Mesendoderm (in vitro differentiated cells): ENCODE data around the gene SMCP.

Experiments
- DNase-seq: peaks from one replicate; pipeline ENCODE4 v3.0.0; 2013
- H2AK5ac ChIP-seq: 2 replicates; pipeline ENCODE4 v1.6.1; 2013; ENCODE audit warnings: low read length, inconsistent platforms
- H2BK120ac ChIP-seq: 2 replicates; pipeline ENCODE4 v1.6.1; 2013; ENCODE audit warnings: low read depth, mild to moderate bottlenecking, low read length, moderate library complexity, mixed read lengths
- H2BK15ac ChIP-seq: replicated peaks from 2 replicates; pipeline ENCODE4 v1.6.1; 2013; ENCODE audit warnings: low read depth, mild to moderate bottlenecking, moderate library complexity
- H2BK5ac ChIP-seq: 2 replicates; pipeline ENCODE4 v1.6.1; 2013; ENCODE audit warnings: low read length, inconsistent platforms
- H3K18ac ChIP-seq: 2 replicates; pipeline ENCODE4 v1.6.1; 2013; ENCODE audit warnings: mild to moderate bottlenecking, low read length, mixed read lengths
- H3K23ac ChIP-seq: one replicate; pipeline ENCODE4 v1.6.1; 2013; ENCODE audit warnings: low read length
- H3K27ac ChIP-seq: 2 replicates; pipeline ENCODE4 v1.5.1; 2013; ENCODE audit warnings: low read depth, mild to moderate bottlenecking, inconsistent platforms, low read length, moderate library complexity
- H3K27me3 ChIP-seq: 2 replicates; pipeline ENCODE4 v1.6.1; 2013; ENCODE audit warnings: low read length, control low read depth, mild to moderate bottlenecking, inconsistent platforms; ENCODE audit not compliant: insufficient read depth, poor library complexity
- H3K36me3 ChIP-seq: 2 replicates; pipeline ENCODE4 v1.6.1; 2013; ENCODE audit warnings: low read length, inconsistent platforms; ENCODE audit not compliant: control insufficient read depth, insufficient read depth
- H3K4ac ChIP-seq: one replicate; pipeline ENCODE4 v1.6.1; 2013; ENCODE audit warnings: low read depth, mild to moderate bottlenecking, low read length, moderate library complexity
- H3K4me1 ChIP-seq: 2 replicates; pipeline ENCODE4 v1.6.1; 2013; ENCODE audit warnings: low read depth, low read length, inconsistent platforms; ENCODE audit not compliant: control insufficient read depth
- H3K4me2 ChIP-seq: 2 replicates; pipeline ENCODE4 v1.6.1; 2013; ENCODE audit warnings: low read length
- H3K4me3 ChIP-seq: 2 replicates; pipeline ENCODE4 v1.5.1; 2013; ENCODE audit warnings: mild to moderate bottlenecking, low read length
- H3K56ac ChIP-seq: one replicate; pipeline ENCODE4 v1.6.1; 2013; ENCODE audit warnings: low read length
- H3K79me1 ChIP-seq: 2 replicates; pipeline ENCODE4 v1.6.1; 2013; ENCODE audit warnings: low read length, inconsistent platforms
- H3K79me2 ChIP-seq: 2 replicates; pipeline ENCODE4 v1.6.1; 2013; ENCODE audit warnings: mild to moderate bottlenecking, low read length; ENCODE audit not compliant: control insufficient read depth, insufficient read depth
- H3K9ac ChIP-seq: 2 replicates; pipeline ENCODE4 v1.6.1; 2013; ENCODE audit warnings: low read length, inconsistent platforms
- H4K5ac ChIP-seq: one replicate; pipeline ENCODE4 v1.6.1; 2013; ENCODE audit warnings: low read length
- H4K8ac ChIP-seq: one replicate; pipeline ENCODE4 v1.6.1; 2013; ENCODE audit warnings: low read depth, mild to moderate bottlenecking, control low read depth, low read length, moderate library complexity
- WGBS: extraction: QIAGEN DNeasy Blood & Tissue Kit; methylation state at CpG from one replicate; pipeline ENCODE4 v1.1.7; 2013; ENCODE audit warnings: low lambda C conversion rate, missing lambda C conversion rate; ENCODE audit not compliant: insufficient coverage; ENCODE audit errors: extremely low coverage; 5-methylcytosine and 5-hydroxymethylcytosine counted together

The SMCP gene

DNA sequence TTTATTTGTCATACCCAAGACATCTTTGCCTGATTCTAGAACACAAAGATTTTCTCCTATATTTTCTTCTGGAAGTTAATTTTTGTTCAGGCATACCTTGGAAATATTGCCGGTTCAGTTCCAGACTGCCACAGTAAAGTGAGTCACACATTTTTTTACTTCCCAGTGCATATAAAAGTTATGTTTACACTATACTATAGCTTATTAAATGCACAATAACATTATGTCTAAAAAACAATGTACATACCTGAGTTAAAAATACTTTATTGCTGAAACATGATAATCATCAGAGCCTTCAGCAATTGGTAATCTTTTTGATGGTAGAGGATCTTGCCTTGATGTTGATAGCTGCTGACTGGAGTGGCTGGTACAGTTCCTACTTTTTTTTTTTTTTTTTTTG is 10.0 kb downstream of the SMCP start:
- no peak for DNase-seq
- H3K4me2 ChIP-seq, result no peak overlapping the region

DNA sequence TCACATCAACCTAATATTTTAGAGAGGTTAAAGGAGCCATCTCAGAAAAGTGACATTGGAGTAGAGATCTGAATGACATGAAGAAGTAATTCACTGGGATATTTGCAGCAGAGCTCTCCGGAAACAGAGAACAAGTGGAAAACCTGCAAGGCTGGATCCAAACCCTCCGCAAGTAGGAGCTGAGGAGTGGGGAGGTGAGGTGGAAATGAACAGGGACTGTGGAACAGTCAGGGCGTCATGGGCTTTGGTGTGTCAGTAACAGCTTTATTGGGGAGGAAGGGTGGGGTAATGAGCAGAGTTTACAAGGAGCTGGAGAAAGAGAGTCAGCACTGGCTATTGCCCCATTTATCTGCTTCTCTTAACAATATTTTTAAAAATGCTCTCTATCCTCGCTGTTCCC is 20.9 kb downstream of the SMCP start:
- Histone ChIP-seq H4K8ac (no peak overlapping the region), H3K56ac (no peak overlapping the region), H2BK5ac (no peak overlapping the region), H3K4me1 (no peaks in the 10 kb centered on the region), H3K36me3 (no peaks in the 10 kb centered on the region), H3K18ac (no peak overlapping the region), H2AK5ac (no peak overlapping the region), H3K4me3 (no peak overlapping the region), H4K5ac (no peak overlapping the region), H3K9ac (no peak overlapping the region), H3K4ac (no peak overlapping the region), H3K23ac (no peak overlapping the region), H3K79me1 (no peaks in the 10 kb centered on the region), H3K4me2 (no peak overlapping the region), H3K79me2 (no peaks in the 10 kb centered on the region), H3K27me3 (no peaks in the 10 kb centered on the region), H2BK120ac (no peak overlapping the region), H3K27ac (no peak overlapping the region), H2BK15ac (no peak overlapping the region)
- no CpG with 5 or more reads among the region's 4 CpGs for WGBS
- DNase-seq, result no peak

More for the DNA sequence above, 10.0 kb downstream of the SMCP start:
- no peak overlapping the region for H4K8ac ChIP-seq
- H3K4ac ChIP-seq, result no peak overlapping the region
- no peak overlapping the region for H3K27ac ChIP-seq
- H3K4me1 ChIP-seq, result no peaks in the 10 kb centered on the region
- H3K79me1 ChIP-seq, result no peaks in the 10 kb centered on the region
- no peaks in the 10 kb centered on the region for H3K79me2 ChIP-seq
- H4K5ac ChIP-seq, result no peak overlapping the region
- no CpG with 5 or more reads among the region's 1 CpG for WGBS
- H2BK120ac ChIP-seq, result no peak overlapping the region
- H2AK5ac ChIP-seq, result no peak overlapping the region
- no peaks in the 10 kb centered on the region for H3K27me3 ChIP-seq
- no peak overlapping the region for H2BK5ac ChIP-seq
- H3K9ac ChIP-seq, result no peak overlapping the region
- H3K36me3 ChIP-seq, result no peaks in the 10 kb centered on the region
- no peak overlapping the region for H3K56ac ChIP-seq
- H3K18ac ChIP-seq, result no peak overlapping the region
- no peak overlapping the region for H3K4me3 ChIP-seq
- no peak overlapping the region for H2BK15ac ChIP-seq
- H3K23ac ChIP-seq, result no peak overlapping the region

DNA sequence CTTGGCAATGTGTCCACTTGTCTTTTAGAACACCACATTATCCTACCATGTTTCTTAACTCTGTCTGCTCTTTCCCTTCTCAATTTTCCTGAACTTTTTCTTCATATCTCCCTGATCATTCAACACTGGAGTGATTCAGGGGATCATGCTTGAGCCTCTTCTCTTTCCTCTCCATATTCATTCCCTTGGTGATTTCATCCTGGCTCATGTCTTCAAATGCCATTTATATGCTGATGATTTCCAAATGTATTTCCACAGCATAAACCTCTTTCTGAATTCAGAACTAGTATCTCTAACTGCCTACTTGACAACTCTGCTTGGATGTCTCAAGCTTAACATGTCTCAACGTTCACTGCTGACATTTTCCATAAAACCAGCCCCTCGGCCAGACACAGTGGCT is 21.8 kb downstream of the SMCP start:
- Histone ChIP-seq H3K4me3 (no peak overlapping the region), H4K8ac (no peak overlapping the region), H3K79me1 (no peaks in the 10 kb centered on the region), H3K56ac (no peak overlapping the region), H2BK5ac (no peak overlapping the region), H3K4ac (no peak overlapping the region), H2AK5ac (no peak overlapping the region), H2BK120ac (no peak overlapping the region), H3K27ac (no peak overlapping the region), H3K9ac (no peak overlapping the region), H3K4me2 (no peak overlapping the region), H3K23ac (no peak overlapping the region), H3K27me3 (no peaks in the 10 kb centered on the region), H4K5ac (no peak overlapping the region), H3K79me2 (no peaks in the 10 kb centered on the region), H3K36me3 (no peaks in the 10 kb centered on the region), H2BK15ac (no peak overlapping the region), H3K4me1 (no peaks in the 10 kb centered on the region), H3K18ac (no peak overlapping the region)
- WGBS, result no CpG with 5 or more reads among the region's 2 CpGs
- no peak for DNase-seq

DNA sequence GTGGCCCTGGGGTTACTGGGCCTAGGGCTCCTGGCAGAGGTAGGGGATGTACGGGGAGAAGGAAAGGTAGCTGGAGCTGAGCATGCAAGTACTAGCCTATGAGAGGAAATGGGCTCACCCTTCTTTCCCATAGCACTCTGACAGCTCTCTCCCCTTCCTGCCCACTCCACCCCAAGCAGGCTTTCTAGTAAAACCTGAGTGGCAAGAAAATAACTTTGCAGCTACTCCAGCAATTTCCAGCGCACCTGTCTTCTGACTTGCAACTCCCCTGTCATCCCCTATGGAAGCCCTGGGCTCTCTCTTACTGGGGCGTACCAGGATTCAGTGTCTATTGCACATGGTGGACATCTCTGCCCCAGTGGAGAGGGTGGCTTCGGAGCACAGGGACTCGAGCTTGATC is 23.5 kb downstream of the SMCP start:
- DNase-seq, result no peak
- no peak overlapping the region for H3K23ac ChIP-seq
- H2BK15ac ChIP-seq, result no peak overlapping the region
- no peaks in the 10 kb centered on the region for H3K4me1 ChIP-seq
- no peaks in the 10 kb centered on the region for H3K79me1 ChIP-seq
- WGBS, result no CpG with 5 or more reads among the region's 5 CpGs
- no peak overlapping the region for H2BK120ac ChIP-seq
- no peak overlapping the region for H3K4me3 ChIP-seq
- H3K4ac ChIP-seq, result no peak overlapping the region
- no peak overlapping the region for H4K5ac ChIP-seq
- no peak overlapping the region for H3K56ac ChIP-seq
- no peak overlapping the region for H3K27ac ChIP-seq
- H3K36me3 ChIP-seq, result no peaks in the 10 kb centered on the region
- H3K18ac ChIP-seq, result no peak overlapping the region
- no peak overlapping the region for H3K9ac ChIP-seq
- H3K4me2 ChIP-seq, result no peak overlapping the region
- no peak overlapping the region for H4K8ac ChIP-seq
- no peaks in the 10 kb centered on the region for H3K79me2 ChIP-seq
- no peak overlapping the region for H2AK5ac ChIP-seq
- H3K27me3 ChIP-seq, result no peaks in the 10 kb centered on the region
- H2BK5ac ChIP-seq, result no peak overlapping the region

DNA sequence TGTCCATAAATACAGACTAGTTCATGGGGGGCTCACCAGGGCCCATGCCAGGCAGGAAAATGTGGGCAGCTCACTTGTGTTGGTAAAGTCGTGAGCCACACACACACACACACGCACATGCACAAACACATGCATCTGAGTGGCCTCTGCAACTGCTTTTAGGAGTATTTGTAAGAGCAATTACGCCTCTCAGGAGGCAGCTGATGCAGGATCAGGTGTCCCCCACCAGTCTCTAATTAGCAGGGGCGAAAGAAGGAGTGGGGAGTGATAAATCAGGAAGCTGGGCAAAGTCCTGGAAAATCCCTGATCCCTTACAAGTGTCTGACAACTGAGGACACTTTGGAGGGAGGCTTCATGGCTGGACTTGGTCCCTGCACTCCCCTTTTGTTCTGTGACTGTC is 24.5 kb downstream of the SMCP start:
- H3K18ac ChIP-seq, result no peak overlapping the region
- no peak overlapping the region for H2AK5ac ChIP-seq
- no peak overlapping the region for H3K4me2 ChIP-seq
- H4K5ac ChIP-seq, result no peak overlapping the region
- H2BK15ac ChIP-seq, result no peak overlapping the region
- no peaks in the 10 kb centered on the region for H3K79me2 ChIP-seq
- H3K36me3 ChIP-seq, result no peaks in the 10 kb centered on the region
- no peaks in the 10 kb centered on the region for H3K79me1 ChIP-seq
- H3K4me3 ChIP-seq, result no peak overlapping the region
- H4K8ac ChIP-seq, result no peak overlapping the region
- no peak overlapping the region for H3K4ac ChIP-seq
- no peak overlapping the region for H2BK120ac ChIP-seq
- no peak overlapping the region for H3K9ac ChIP-seq
- WGBS, result no CpG with 5 or more reads among the region's 4 CpGs
- H3K27ac ChIP-seq, result no peak overlapping the region
- DNase-seq, result no peak
- H3K23ac ChIP-seq, result no peak overlapping the region
- H3K56ac ChIP-seq, result no peak overlapping the region
- H3K27me3 ChIP-seq, result no peaks in the 10 kb centered on the region
- H3K4me1 ChIP-seq, result no peaks in the 10 kb centered on the region
- no peak overlapping the region for H2BK5ac ChIP-seq

DNA sequence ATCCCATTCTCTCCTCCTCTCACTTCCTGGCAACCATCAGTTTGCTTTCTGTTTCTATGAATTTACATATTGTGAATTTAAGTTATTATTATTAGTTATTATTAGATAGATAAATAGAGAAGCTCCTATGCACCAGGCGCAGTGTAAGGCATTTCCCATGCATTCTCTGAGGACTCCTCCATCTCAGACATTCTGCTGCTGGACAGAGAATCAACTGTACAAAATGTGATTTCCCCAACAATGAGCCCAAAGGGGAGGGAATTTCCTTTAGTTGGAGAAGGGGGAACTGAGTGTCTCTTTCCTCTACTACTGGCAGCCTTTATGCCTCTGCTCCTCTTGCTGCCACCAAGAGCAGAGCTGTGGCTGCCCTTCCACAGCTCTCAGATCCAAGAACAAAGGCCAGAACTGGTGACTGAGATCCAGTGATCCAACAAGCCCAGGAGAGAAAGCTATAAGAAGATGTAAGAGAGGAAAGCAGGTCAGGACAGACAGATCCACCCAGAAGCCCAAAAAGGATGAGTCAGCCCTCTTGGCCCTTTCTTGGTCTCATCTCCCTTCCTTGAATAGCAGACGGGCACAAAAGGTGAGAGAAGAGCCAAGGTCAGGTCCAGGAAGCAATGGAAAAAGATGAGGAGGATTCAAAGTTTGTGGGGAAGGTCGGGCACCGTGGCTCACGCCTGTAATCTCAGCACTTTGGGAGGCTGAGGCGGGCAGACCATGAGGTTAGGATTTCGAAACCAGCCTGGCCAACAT is 26.7 kb downstream of the SMCP start:
- Histone ChIP-seq H2BK5ac (no peak overlapping the region), H3K27ac (no peak overlapping the region), H3K18ac (no peak overlapping the region), H2BK120ac (no peak overlapping the region), H3K9ac (no peak overlapping the region), H3K4ac (no peak overlapping the region), H3K4me1 (no peaks in the 10 kb centered on the region), H3K79me1 (no peaks in the 10 kb centered on the region), H3K36me3 (no peaks in the 10 kb centered on the region), H3K79me2 (no peaks in the 10 kb centered on the region), H2BK15ac (no peak overlapping the region), H4K5ac (no peak overlapping the region), H3K4me3 (no peak overlapping the region), H3K56ac (no peak overlapping the region), H2AK5ac (no peak overlapping the region), H3K27me3 (no peaks in the 10 kb centered on the region), H3K23ac (no peak overlapping the region), H3K4me2 (no peak overlapping the region), H4K8ac (no peak overlapping the region)
- WGBS, result no CpG with 5 or more reads among the region's 7 CpGs
- DNase-seq, result no peak
